ENCODE measurements around the gene STAT4. TPM values are rescaled to one million over a fixed set of nuclear protein-coding genes. Genes with fewer than 3 reads are reported as not detected.

Gene STAT4
- total RNA-seq, 1 donor from 2014 or later: 1.0 TPM

GRCh38 chr2:190994148-190994547 lies 156.6 kb downstream of the STAT4 start:
- Mint-ChIP-seq H3K36me3 (ENCODE audit: low read depth) (peaks cover 28% of the 10 kb centered on the region), H3K9me3 (no peaks in the 10 kb centered on the region), H3K4me1 (no peaks in the 10 kb centered on the region), H3K27me3 (ENCODE audit: low read depth) (no peaks in the 10 kb centered on the region), H3K27ac (ENCODE audit: unreplicated experiment) (no peak overlapping the region), H3K4me3 (no peak overlapping the region)
- no peak for DNase-seq (ENCODE audit: low read depth, low spot score)
- TF ChIP-seq, protein P1, sequence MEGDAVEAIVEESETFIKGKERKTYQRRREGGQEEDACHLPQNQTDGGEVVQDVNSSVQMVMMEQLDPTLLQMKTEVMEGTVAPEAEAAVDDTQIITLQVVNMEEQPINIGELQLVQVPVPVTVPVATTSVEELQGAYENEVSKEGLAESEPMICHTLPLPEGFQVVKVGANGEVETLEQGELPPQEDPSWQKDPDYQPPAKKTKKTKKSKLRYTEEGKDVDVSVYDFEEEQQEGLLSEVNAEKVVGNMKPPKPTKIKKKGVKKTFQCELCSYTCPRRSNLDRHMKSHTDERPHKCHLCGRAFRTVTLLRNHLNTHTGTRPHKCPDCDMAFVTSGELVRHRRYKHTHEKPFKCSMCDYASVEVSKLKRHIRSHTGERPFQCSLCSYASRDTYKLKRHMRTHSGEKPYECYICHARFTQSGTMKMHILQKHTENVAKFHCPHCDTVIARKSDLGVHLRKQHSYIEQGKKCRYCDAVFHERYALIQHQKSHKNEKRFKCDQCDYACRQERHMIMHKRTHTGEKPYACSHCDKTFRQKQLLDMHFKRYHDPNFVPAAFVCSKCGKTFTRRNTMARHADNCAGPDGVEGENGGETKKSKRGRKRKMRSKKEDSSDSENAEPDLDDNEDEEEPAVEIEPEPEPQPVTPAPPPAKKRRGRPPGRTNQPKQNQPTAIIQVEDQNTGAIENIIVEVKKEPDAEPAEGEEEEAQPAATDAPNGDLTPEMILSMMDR (conservative IDR thresholded peaks at IDR 0.05): no peak

- no peak overlapping the region for H3K4me3 Mint-ChIP-seq
- no peaks in the 10 kb centered on the region for H3K9me3 Mint-ChIP-seq
- H3K36me3 Mint-ChIP-seq (ENCODE audit: low read depth): peaks cover 28% of the 10 kb centered on the region
- DNase-seq (ENCODE audit: low read depth, low spot score): no peak
- no peak overlapping the region for H3K27ac Mint-ChIP-seq (ENCODE audit: unreplicated experiment)
- TF ChIP-seq, protein P1 (conservative IDR thresholded peaks at IDR 0.05): no peak
- H3K4me1 Mint-ChIP-seq: no peaks in the 10 kb centered on the region
- no peaks in the 10 kb centered on the region for H3K27me3 Mint-ChIP-seq (ENCODE audit: low read depth)
Observed at GRCh38 chr2:190993292-190993643, 157.5 kb downstream of the STAT4 start.

- H3K27me3 Mint-ChIP-seq (ENCODE audit: low read depth): no peaks in the 10 kb centered on the region
- H3K27ac Mint-ChIP-seq (ENCODE audit: unreplicated experiment): no peak overlapping the region
- TF ChIP-seq, protein P1 (conservative IDR thresholded peaks at IDR 0.05): no peak
- peaks cover 22% of the 10 kb centered on the region for H3K36me3 Mint-ChIP-seq (ENCODE audit: low read depth)
- no peaks in the 10 kb centered on the region for H3K9me3 Mint-ChIP-seq
- DNase-seq (ENCODE audit: low read depth, low spot score): no peak
- H3K4me3 Mint-ChIP-seq: no peak overlapping the region
- H3K4me1 Mint-ChIP-seq: no peaks in the 10 kb centered on the region
Observed at GRCh38 chr2:190990132-190990531, 160.7 kb downstream of the STAT4 start.

DNA sequence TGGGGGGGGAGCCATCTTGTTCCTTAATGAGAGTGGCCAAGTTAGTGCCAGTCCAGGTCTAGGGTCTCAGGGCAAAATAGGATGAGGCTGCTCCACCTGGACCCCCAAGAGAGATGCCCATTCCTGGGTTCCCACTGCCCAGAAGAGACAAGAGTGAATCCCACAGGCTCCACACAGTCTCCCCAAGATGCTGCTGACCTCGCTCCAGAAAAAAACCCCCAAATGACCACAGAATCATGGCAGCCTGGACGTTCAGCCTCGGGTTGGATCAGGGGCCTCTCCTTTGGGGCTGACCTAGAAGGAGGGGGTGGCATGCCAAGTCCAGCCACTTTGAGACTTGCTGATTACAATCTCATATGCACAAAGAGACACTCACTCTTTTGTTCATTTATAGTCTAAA lies 161.9 kb downstream of the STAT4 start:
- Mint-ChIP-seq H3K36me3 (ENCODE audit: low read depth) (peaks cover 21% of the 10 kb centered on the region), H3K4me3 (no peak overlapping the region), H3K27ac (ENCODE audit: unreplicated experiment) (no peak overlapping the region), H3K27me3 (ENCODE audit: low read depth) (no peaks in the 10 kb centered on the region), H3K9me3 (no peaks in the 10 kb centered on the region), H3K4me1 (no peaks in the 10 kb centered on the region)
- DNase-seq (ENCODE audit: low read depth, low spot score): no peak
- TF ChIP-seq, protein P1 (conservative IDR thresholded peaks at IDR 0.05): no peak

DNA sequence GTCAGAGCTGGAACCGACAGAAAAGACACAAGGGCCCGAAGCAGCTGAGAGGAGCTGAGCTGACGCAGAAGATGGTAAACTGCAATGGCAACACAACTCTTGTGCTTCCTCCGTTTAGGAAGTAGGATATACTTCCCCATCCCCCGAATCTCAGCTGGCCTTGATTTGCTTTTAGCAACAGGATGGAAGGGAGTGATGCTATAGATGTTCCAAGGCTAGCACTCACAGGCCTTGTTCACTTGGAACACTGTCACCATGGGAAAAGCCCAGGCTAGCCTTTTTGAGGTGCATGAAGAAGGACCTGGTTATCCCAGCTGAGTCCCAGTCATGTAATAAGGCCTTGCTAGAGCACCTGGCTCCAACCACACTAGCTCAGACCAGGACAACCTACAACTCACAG lies 162.9 kb downstream of the STAT4 start:
- DNase-seq (ENCODE audit: low read depth, low spot score): no peak
- TF ChIP-seq, protein P1 (conservative IDR thresholded peaks at IDR 0.05): no peak
- no peak overlapping the region for H3K27ac Mint-ChIP-seq (ENCODE audit: unreplicated experiment)
- no peak overlapping the region for H3K4me3 Mint-ChIP-seq
- peaks cover 23% of the 10 kb centered on the region for H3K36me3 Mint-ChIP-seq (ENCODE audit: low read depth)
- H3K9me3 Mint-ChIP-seq: no peaks in the 10 kb centered on the region
- H3K27me3 Mint-ChIP-seq (ENCODE audit: low read depth): no peaks in the 10 kb centered on the region
- H3K4me1 Mint-ChIP-seq: no peaks in the 10 kb centered on the region

GRCh38 chr2:190987116-190987515 lies 163.7 kb downstream of the STAT4 start:
- TF ChIP-seq, protein P1 (conservative IDR thresholded peaks at IDR 0.05): no peak
- H3K4me1 Mint-ChIP-seq: no peaks in the 10 kb centered on the region
- no peaks in the 10 kb centered on the region for H3K9me3 Mint-ChIP-seq
- H3K27me3 Mint-ChIP-seq (ENCODE audit: low read depth): no peaks in the 10 kb centered on the region
- no peak overlapping the region for H3K27ac Mint-ChIP-seq (ENCODE audit: unreplicated experiment)
- H3K36me3 Mint-ChIP-seq (ENCODE audit: low read depth): peaks cover 30% of the 10 kb centered on the region
- DNase-seq (ENCODE audit: low read depth, low spot score): no peak
- H3K4me3 Mint-ChIP-seq: no peak overlapping the region

Measured in neural crest cell (in vitro differentiated cells).